Measurements from ENCODE around the gene UHMK1. TPM values are rescaled to one million over a fixed set of nuclear protein-coding genes. Genes with fewer than 3 reads are reported as not detected.

The UHMK1 gene
- total RNA-seq, 4 donors from 2014 or later: 60.2 to 91.0 (median 79.7) TPM

DNA sequence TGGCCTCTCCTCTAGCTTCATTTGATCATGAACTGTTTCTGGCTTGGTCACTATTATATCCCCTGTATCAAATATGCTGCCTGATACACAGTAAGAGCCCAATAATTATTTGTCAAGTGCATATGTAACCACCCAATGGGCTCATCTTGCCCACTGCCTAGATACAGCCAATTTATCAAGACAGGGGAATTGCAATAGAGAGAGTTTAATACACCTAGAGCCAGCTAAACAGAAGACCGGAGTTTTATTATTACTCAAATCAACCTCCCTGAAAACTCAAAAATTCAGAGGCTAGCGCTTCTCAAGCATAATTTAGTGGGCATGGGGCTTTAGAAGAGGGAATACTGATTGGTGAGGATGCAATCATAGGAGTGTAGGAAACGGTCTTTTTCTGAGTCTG, 45.6 kb downstream of the UHMK1 start:
- Histone ChIP-seq H3K4me1 (no peaks in the 10 kb centered on the region), H3K36me3 (no peaks in the 10 kb centered on the region), H3K4me3 (no peak overlapping the region), H3K27me3 (no peaks in the 10 kb centered on the region), H3K9me3 (no peaks in the 10 kb centered on the region), H3K27ac (no peak overlapping the region)
- in situ Hi-C loops (cut with MboI; ENCODE audit: low sequenced_read_pairs in 4 of 4) (no loop called here), intact Hi-C loops (cut with DNase I; ENCODE audit: low total_unique reads) (no loop called here)
- TF ChIP-seq POLR2A (IDR thresholded peaks at IDR 0.05): no peak
- TF ChIP-seq, protein P1, sequence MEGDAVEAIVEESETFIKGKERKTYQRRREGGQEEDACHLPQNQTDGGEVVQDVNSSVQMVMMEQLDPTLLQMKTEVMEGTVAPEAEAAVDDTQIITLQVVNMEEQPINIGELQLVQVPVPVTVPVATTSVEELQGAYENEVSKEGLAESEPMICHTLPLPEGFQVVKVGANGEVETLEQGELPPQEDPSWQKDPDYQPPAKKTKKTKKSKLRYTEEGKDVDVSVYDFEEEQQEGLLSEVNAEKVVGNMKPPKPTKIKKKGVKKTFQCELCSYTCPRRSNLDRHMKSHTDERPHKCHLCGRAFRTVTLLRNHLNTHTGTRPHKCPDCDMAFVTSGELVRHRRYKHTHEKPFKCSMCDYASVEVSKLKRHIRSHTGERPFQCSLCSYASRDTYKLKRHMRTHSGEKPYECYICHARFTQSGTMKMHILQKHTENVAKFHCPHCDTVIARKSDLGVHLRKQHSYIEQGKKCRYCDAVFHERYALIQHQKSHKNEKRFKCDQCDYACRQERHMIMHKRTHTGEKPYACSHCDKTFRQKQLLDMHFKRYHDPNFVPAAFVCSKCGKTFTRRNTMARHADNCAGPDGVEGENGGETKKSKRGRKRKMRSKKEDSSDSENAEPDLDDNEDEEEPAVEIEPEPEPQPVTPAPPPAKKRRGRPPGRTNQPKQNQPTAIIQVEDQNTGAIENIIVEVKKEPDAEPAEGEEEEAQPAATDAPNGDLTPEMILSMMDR (IDR thresholded peaks at IDR 0.05 in 4 of 5, conservative IDR thresholded peaks at IDR 0.05 in 1 of 5): no peak
- no peak for DNase-seq
- no peak for ATAC-seq

DNA sequence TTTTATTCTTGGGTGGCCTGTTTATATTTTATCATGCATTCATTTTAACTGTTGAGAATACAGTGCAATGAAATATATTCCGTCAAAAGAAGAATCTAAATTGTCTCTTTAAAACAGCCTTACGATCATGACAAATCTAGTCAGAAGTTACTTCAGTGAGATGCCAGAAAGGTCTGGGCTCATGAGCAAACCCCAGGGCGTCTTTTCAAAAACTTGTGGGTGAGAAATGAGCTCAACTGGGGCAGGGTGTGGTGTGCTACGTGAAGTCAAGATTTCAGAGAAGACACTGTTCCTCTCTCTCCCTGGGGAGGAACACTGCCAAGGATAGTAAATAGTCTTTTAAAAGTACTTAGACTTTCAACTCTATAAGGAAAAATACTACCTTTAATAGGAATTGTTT, 50.6 kb downstream of the UHMK1 start:
- no peaks in the 10 kb centered on the region for H3K36me3 ChIP-seq
- DNase-seq: peak; percentile 51 to 74
- intact Hi-C loops (cut with DNase I; ENCODE audit: low total_unique reads): no loop called here
- no peaks in the 10 kb centered on the region for H3K27me3 ChIP-seq
- H3K27ac ChIP-seq: peak overlapping the region; percentile 27 to 57 (median 52)
- no peak for TF ChIP-seq POLR2A (IDR thresholded peaks at IDR 0.05)
- TF ChIP-seq, protein P1 (IDR thresholded peaks at IDR 0.05 in 4 of 5, conservative IDR thresholded peaks at IDR 0.05 in 1 of 5): no peak
- in situ Hi-C loops (cut with MboI; ENCODE audit: low sequenced_read_pairs in 4 of 4): no loop called here
- no peaks in the 10 kb centered on the region for H3K9me3 ChIP-seq
- peak; percentile 79 to 81 for ATAC-seq
- H3K4me3 ChIP-seq: no peak overlapping the region
- H3K4me1 ChIP-seq: no peaks in the 10 kb centered on the region

DNA sequence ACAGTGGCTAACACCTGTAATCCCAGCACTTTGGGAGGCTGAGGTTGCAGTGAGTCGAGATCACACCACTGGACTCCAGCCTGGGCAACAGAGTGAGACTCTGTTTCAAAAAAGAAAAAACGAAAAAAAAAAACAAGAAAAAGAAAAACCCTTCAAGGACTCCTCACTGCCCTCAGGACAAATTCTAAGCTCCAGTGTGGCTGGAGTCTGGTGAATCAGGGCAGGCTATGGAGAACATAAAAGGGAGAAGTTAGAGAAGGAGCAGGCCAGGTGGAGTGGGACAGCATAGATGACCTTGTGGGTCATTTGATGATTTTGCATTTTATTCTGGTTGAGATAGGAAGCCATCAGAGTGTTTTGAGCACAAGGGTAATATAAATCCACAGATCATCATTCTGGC, 51.4 kb downstream of the UHMK1 start:
- no peaks in the 10 kb centered on the region for H3K9me3 ChIP-seq
- no peaks in the 10 kb centered on the region for H3K36me3 ChIP-seq
- H3K4me3 ChIP-seq: no peak overlapping the region
- no peaks in the 10 kb centered on the region for H3K4me1 ChIP-seq
- TF ChIP-seq POLR2A (IDR thresholded peaks at IDR 0.05): no peak
- TF ChIP-seq, protein P1 (IDR thresholded peaks at IDR 0.05 in 4 of 5, conservative IDR thresholded peaks at IDR 0.05 in 1 of 5): no peak
- no peak for ATAC-seq
- H3K27ac ChIP-seq: peak overlapping the region; percentile 27 to 57 (median 52)
- intact Hi-C loops (cut with DNase I; ENCODE audit: low total_unique reads): no loop called here
- H3K27me3 ChIP-seq: no peaks in the 10 kb centered on the region
- no peak for DNase-seq
- in situ Hi-C loops (cut with MboI; ENCODE audit: low sequenced_read_pairs in 4 of 4): no loop called here

DNA sequence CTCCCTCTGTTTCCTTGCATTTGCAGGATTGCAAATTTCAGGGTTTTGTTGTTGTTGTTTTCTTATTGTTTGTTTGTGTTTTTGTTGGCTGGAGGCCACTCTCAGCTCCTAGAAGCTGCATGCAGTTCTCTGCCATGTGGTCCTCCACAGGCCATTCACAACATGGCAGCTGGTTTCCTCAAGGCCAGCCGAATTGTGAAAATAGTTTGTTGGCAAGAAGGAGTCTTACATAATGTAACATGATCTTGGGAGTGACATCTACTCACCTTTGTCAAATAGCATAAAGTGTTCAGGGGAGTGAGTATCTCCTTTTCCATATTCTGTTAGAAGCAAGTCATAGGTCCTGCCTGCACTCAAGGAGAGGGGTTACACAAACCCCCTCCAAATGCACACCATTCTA, 53.3 kb downstream of the UHMK1 start:
- ATAC-seq: no peak
- peak overlapping the region in 2 of 4 donors; percentile 48 to 53 for H3K27ac ChIP-seq
- TF ChIP-seq, protein P1 (IDR thresholded peaks at IDR 0.05 in 4 of 5, conservative IDR thresholded peaks at IDR 0.05 in 1 of 5): no peak
- in situ Hi-C loops (cut with MboI; ENCODE audit: low sequenced_read_pairs in 4 of 4): no loop called here
- intact Hi-C loops (cut with DNase I; ENCODE audit: low total_unique reads): no loop called here
- no peak for DNase-seq
- H3K9me3 ChIP-seq: no peaks in the 10 kb centered on the region
- H3K27me3 ChIP-seq: no peaks in the 10 kb centered on the region
- H3K4me1 ChIP-seq: no peaks in the 10 kb centered on the region
- no peaks in the 10 kb centered on the region for H3K36me3 ChIP-seq
- no peak overlapping the region for H3K4me3 ChIP-seq

DNA sequence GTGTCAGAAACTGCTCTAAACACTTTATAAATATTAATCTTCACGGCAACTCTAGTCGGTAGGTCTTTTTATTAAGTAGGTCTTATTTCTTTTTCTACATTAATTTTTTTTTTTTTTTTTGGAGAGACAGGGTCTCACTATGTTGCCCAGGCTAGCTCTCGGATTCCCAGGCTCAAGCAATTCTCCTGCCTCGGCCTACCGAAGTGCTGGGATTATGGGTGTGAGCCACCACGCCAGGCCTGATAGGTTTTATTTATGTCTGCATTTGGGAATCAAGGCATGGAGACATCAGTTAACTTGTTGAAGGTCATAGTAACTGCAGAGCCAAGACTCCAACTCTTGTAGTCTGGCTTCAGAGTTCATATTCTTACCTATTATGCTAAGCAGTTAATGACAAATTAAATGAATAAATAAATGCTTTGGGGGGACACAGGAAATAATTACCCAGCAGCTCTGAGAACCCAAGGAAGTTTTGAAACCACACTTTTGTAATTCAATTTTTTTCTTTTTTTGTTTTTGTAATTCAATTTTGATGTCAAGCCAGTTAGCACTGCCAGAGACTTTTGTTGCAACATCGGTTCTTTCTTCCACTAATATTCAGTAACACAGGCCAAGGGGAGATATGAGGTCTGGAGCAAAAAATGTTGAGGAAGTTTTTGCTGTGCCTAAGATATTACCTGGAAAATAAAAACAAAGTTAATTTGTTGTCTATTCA, 54.5 kb downstream of the UHMK1 start:
- in situ Hi-C loops (cut with MboI; ENCODE audit: low sequenced_read_pairs in 4 of 4) (no loop called here), intact Hi-C loops (cut with DNase I; ENCODE audit: low total_unique reads) (no loop called here)
- H3K9me3 ChIP-seq: no peaks in the 10 kb centered on the region
- no peaks in the 10 kb centered on the region for H3K27me3 ChIP-seq
- no peak overlapping the region for H3K4me3 ChIP-seq
- TF ChIP-seq, protein P1 (IDR thresholded peaks at IDR 0.05 in 4 of 5, conservative IDR thresholded peaks at IDR 0.05 in 1 of 5): no peak
- TF ChIP-seq POLR2A (IDR thresholded peaks at IDR 0.05): no peak
- H3K36me3 ChIP-seq: no peaks in the 10 kb centered on the region
- H3K4me1 ChIP-seq: no peaks in the 10 kb centered on the region
- DNase-seq (no peak), ATAC-seq (peak; percentile 31 to 40)
- peak overlapping the region; percentile 48 to 55 (median 53) for H3K27ac ChIP-seq
